RWPE2 (cell line): Measurements from ENCODE around the gene PABPC1L.

ENCODE experiments used
- ATAC-seq: fragments of 200-7000 bp; cut with Tn5 transposase; 3 replicates; pipeline ENCODE4 v1.9.1; 2021; ENCODE audit warnings: low read depth
- DNase-seq: peaks from one replicate; pipeline ENCODE4 v3.0.0-alpha.2; 2020; ENCODE audit warnings: low spot score
- H3K27ac ChIP-seq: fragments of 450-650 bp; 2 replicates; pipeline ENCODE4 v1.5.1; 2017; ENCODE audit warnings: mild to moderate bottlenecking; ENCODE audit not compliant: poor library complexity, severe bottlenecking
- H3K27me3 ChIP-seq: fragments of 250-450 bp; sonication (Bioruptor Pico); 2 replicates; pipeline ENCODE4 v1.5.1; 2021; ENCODE audit warnings: mild to moderate bottlenecking, moderate library complexity; ENCODE audit not compliant: insufficient read depth, poor library complexity, severe bottlenecking
- H3K36me3 ChIP-seq: fragments of 250-450 bp; sonication (Bioruptor Pico); 2 replicates; pipeline ENCODE4 v1.5.1; 2020; ENCODE audit warnings: low read depth, mild to moderate bottlenecking, moderate library complexity
- H3K4me1 ChIP-seq: fragments of 250-450 bp; sonication (Bioruptor Pico); 2 replicates; pipeline ENCODE4 v1.5.1; 2021; ENCODE audit warnings: mild to moderate bottlenecking, moderate library complexity; ENCODE audit not compliant: insufficient read depth, poor library complexity, severe bottlenecking
- H3K4me3 ChIP-seq: fragments of 250-450 bp; sonication (Bioruptor Pico); 2 replicates; pipeline ENCODE4 v1.5.1; 2021; ENCODE audit warnings: mild to moderate bottlenecking, moderate library complexity; ENCODE audit not compliant: severe bottlenecking
- H3K9me3 ChIP-seq: fragments of 250-450 bp; sonication (Bioruptor Pico); 2 replicates; pipeline ENCODE4 v1.5.1; 2021; ENCODE audit warnings: mild to moderate bottlenecking, moderate library complexity; ENCODE audit not compliant: severe bottlenecking
- TF ChIP-seq, protein P1 (sequence below): fragments of 450-650 bp; IDR thresholded peaks from one replicate; pipeline ENCODE4 v1.5.1; 2017; ENCODE audit warnings: mild to moderate bottlenecking, moderate library complexity; ENCODE audit not compliant: poor library complexity, severe bottlenecking

Gene PABPC1L

DNA sequence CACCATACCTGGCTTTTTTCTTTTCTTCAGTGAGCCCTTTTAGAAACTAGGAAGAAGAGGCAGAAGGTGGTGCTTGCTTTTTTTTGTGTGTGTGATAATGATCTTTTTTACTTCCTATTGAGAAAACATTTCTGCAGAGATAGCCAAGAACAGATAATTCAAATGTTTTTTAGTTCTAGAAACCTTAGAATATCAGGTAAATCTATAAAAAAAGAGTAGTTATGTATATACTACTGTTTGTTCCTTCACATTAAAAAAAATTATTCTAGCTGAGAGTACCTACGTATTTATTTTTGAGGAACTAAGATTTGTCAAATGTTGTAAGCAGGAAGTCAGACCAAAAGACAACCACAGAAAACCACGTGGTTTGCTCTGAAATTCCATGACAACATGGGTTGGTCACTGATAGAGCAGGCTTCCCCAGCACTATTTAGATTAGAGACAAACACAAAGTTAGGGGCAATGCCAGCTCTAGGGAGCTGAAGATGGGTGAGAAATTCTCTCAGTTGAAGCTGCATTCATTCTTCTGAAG is 69.3 kb downstream of the PABPC1L start:
- Histone ChIP-seq H3K27ac (no peak overlapping the region), H3K36me3 (peaks cover 98% of the 10 kb centered on the region), H3K9me3 (no peaks in the 10 kb centered on the region), H3K27me3 (no peaks in the 10 kb centered on the region), H3K4me3 (no peak overlapping the region), H3K4me1 (no peaks in the 10 kb centered on the region)
- DNase-seq (no peak), ATAC-seq (0 out of 3 replicates have a peak, but pooled peaks have one; percentile 51)
- TF ChIP-seq, protein P1, sequence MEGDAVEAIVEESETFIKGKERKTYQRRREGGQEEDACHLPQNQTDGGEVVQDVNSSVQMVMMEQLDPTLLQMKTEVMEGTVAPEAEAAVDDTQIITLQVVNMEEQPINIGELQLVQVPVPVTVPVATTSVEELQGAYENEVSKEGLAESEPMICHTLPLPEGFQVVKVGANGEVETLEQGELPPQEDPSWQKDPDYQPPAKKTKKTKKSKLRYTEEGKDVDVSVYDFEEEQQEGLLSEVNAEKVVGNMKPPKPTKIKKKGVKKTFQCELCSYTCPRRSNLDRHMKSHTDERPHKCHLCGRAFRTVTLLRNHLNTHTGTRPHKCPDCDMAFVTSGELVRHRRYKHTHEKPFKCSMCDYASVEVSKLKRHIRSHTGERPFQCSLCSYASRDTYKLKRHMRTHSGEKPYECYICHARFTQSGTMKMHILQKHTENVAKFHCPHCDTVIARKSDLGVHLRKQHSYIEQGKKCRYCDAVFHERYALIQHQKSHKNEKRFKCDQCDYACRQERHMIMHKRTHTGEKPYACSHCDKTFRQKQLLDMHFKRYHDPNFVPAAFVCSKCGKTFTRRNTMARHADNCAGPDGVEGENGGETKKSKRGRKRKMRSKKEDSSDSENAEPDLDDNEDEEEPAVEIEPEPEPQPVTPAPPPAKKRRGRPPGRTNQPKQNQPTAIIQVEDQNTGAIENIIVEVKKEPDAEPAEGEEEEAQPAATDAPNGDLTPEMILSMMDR: no peak

DNA sequence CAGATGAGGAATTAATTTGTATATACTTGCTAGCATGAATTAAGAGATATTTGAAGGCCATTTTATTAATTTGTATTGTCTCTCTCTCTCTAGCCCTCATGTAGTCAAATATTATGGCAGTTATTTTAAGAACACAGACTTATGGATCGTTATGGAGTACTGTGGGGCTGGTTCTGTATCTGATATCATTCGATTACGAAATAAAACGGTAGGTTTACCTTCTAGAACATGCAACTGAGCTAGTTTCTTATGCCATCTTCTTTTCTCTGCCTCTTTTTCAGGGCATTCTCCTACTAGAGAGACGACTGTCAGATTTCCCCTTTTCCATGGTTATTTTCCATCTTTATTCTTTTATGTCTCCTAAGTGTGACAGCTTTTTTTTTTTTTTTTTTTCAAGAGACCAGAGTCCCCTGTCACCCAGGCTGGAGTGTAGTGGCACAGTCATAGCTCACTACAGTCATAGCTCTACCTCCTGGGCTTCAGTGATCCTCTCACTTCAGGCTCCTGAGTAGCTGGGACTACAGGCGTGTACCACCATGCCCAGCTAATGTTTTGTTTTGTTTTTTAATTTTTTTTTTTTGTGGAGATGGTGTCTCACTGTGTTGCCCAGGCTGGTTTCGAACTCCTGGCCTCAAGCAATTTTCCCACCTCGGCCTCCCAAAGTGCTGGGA is 72.0 kb downstream of the PABPC1L start:
- no peak overlapping the region for H3K4me3 ChIP-seq
- H3K9me3 ChIP-seq: no peaks in the 10 kb centered on the region
- H3K36me3 ChIP-seq: peaks cover 98% of the 10 kb centered on the region
- H3K27ac ChIP-seq: no peak overlapping the region
- H3K4me1 ChIP-seq: no peaks in the 10 kb centered on the region
- H3K27me3 ChIP-seq: no peaks in the 10 kb centered on the region
- DNase-seq (no peak), ATAC-seq (no peak)
- TF ChIP-seq, protein P1: no peak

DNA sequence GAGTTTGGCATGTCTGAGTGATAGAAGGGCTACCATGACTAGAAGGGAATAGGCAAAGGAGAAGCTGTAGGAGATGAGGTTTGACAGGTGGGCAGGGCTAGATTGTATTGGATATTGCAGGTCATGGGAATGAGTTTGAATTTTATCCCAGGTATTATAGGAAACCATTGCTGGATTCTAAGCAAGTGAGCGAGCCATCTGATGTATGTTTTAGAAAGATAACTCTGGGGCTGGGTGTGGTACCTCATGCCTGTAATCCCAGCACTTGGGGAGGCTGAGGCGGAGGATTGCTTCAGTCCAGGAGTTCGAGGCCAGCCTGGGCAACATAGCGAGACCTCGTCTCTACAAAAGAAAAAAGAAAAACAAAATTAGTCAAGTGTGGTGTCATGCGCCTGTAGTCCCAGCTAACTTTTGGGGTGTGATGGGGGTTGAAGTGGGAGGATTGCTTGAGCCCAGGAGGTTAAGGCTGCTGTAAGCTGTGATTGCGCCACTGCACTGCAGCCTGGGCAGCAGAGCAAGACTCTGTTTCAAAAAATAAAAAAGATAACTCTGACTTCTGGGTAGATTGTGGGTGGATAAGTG is 73.3 kb downstream of the PABPC1L start:
- DNase-seq (no peak), ATAC-seq (no peak)
- TF ChIP-seq, protein P1: no peak
- Histone ChIP-seq H3K4me1 (no peaks in the 10 kb centered on the region), H3K9me3 (no peaks in the 10 kb centered on the region), H3K4me3 (no peak overlapping the region), H3K27me3 (no peaks in the 10 kb centered on the region), H3K36me3 (peaks cover 98% of the 10 kb centered on the region), H3K27ac (no peak overlapping the region)

DNA sequence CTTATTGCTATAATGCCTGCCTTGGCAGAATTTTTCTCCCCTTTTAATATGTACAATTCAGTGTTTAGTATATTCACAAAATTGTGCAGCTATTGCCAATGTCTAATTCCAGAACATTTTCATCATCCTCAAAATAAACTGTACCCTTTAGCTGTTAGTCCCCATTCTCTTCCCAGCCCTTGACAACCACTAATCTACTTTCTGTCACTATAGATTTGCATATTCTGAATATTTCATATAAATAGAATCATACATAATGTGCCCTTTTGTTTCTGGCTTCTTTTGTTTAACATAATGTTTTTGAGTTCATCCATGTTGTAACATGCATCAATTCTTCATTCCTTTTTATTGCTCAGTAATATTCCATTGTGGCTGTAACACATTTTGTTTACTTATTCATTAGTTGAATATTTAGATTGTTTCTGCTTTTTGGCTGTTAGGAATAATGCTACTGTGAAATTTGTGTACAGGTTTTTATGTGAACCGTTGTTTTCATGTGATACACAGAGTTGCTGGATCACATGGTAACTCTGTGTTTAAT is 78.8 kb downstream of the PABPC1L start:
- TF ChIP-seq, protein P1: no peak
- H3K4me1 ChIP-seq: peaks cover 26% of the 10 kb centered on the region
- H3K27ac ChIP-seq: no peak overlapping the region
- no peaks in the 10 kb centered on the region for H3K27me3 ChIP-seq
- DNase-seq: no peak
- no peak overlapping the region for H3K4me3 ChIP-seq
- ATAC-seq: no peak
- peaks cover 74% of the 10 kb centered on the region for H3K36me3 ChIP-seq
- no peaks in the 10 kb centered on the region for H3K9me3 ChIP-seq
